Left lung (tissue), 10 donors: Measurements from ENCODE around the gene ANKRD66. TPM values are rescaled to one million over a fixed set of nuclear protein-coding genes. Genes with fewer than 3 reads are reported as not detected.
"Not testable (repeated sequence)": the region's sequence is repeated elsewhere in the genome, so short reads cannot be mapped to it uniquely, and the experiment has no call there.

ENCODE experiments used
- ATAC-seq: fragments of 200-7000 bp; cut with Tn5 transposase; one replicate; pipeline ENCODE4 v1.9.1; 2020; ENCODE audit warnings: moderate library complexity
- DNase-seq, 4 donors: peaks; one replicate each; pipeline ENCODE4 v3.0.0-alpha.2; 2013 to 2020
- H3K27ac ChIP-seq, 2 donors: fragments of 200-600 bp; sonication (generic) in 1 of 2; one replicate each; pipeline versions ENCODE4 v1.5.0 to v1.8.0; 2020 to 2021
- H3K27me3 ChIP-seq, 2 donors: fragments of 200-600 bp; sonication (generic) in 1 of 2; one replicate each; pipeline versions ENCODE4 v1.5.0 to v1.8.0; 2020 to 2021
- H3K36me3 ChIP-seq, 2 donors: fragments of 200-600 bp; sonication (generic) in 1 of 2; one replicate each; pipeline versions ENCODE4 v1.5.0 to v1.8.0; 2020 to 2021
- H3K4me1 ChIP-seq, 2 donors: fragments of 200-600 bp; one replicate each; pipeline ENCODE4 v1.8.0; 2021
- H3K4me3 ChIP-seq, 2 donors: fragments of 200-600 bp; sonication (generic) in 1 of 2; one replicate each; pipeline versions ENCODE4 v1.5.0 to v1.8.0; 2020 to 2021; ENCODE audit warnings: mild to moderate bottlenecking in 1 of 2
- H3K9me3 ChIP-seq, 2 donors: fragments of 200-600 bp; sonication (generic) in 1 of 2; one replicate each; pipeline versions ENCODE4 v1.5.0 to v1.8.0; 2020 to 2021
- intact Hi-C, 2 donors: fragments of 100-400 bp; cut with DNase I; formaldehyde crosslinking; loops; one replicate each; pipeline versions ENCODE4 v1.11.2 to v1.14.2; 2022
- polyA plus RNA-seq, 6 donors: library from polyadenylated mRNA; unstranded; fragments of 120-200 nt; gene quantifications; one replicate each; pipeline ENCODE4 v1.2.1, GENCODE V29; 2013; ENCODE audit not compliant: insufficient read length in 6 of 6
- total RNA-seq, 2 donors: library from RNA; stranded (reverse); fragmentation: NEBNext Ultra II Directional; extraction: Animal tissue kit (Norgen Biotek cat#: 25700); gene quantifications; one replicate each; pipeline ENCODE4 v1.2.1, GENCODE V29; 2021
- TF ChIP-seq, protein P1 (sequence below), 2 donors: fragments of 200-600 bp; sonication (generic) in 1 of 2; IDR thresholded peaks; one replicate each; pipeline versions ENCODE4 v1.5.0 to v1.8.0; 2021; ENCODE audit warnings: antibody characterized with exemption in 2 of 2
- donor health status: DM: no; HTN: yes; CAD: no.
- donor health status: DM: no; HTN: no; CAD: no.

Gene ANKRD66
- total and polyA plus RNA-seq, 8 donors = 0.36 to 2.9 (median 2.4) TPM; not detected in 1

DNA sequence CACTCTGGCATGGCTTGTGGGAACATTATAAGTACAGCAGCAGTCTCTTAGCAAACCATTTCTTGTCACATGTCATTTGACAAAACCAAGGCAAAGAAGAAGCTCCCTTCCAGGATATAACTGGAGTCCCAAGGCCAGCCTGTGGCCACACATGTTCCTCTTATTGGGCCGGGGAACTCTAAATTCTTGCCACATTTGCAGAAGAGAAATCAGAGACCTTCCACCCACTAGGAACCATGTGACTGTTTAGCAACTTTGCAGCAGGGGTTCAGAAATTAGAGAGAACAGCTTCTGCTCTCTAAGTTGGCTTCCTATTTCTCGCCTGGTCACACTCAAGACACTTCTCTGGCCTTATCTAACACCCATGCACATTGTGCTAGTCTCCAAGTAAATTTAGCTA, 26.0 kb downstream of the ANKRD66 start:
- Histone ChIP-seq H3K36me3 (no peaks in the 10 kb centered on the region), H3K9me3 (no peaks in the 10 kb centered on the region), H3K4me1 (peaks cover 0 to 36% of the 10 kb centered on the region in 2 donors), H3K27ac (peak overlapping the region; percentile 74 to 84), H3K4me3 (no peak overlapping the region), H3K27me3 (no peaks in the 10 kb centered on the region)
- ATAC-seq = peak; percentile 57
- DNase-seq = peak in 2 of 4 donors; percentile 7 to 77
- intact Hi-C loops = no loop called here
- TF ChIP-seq, protein P1, sequence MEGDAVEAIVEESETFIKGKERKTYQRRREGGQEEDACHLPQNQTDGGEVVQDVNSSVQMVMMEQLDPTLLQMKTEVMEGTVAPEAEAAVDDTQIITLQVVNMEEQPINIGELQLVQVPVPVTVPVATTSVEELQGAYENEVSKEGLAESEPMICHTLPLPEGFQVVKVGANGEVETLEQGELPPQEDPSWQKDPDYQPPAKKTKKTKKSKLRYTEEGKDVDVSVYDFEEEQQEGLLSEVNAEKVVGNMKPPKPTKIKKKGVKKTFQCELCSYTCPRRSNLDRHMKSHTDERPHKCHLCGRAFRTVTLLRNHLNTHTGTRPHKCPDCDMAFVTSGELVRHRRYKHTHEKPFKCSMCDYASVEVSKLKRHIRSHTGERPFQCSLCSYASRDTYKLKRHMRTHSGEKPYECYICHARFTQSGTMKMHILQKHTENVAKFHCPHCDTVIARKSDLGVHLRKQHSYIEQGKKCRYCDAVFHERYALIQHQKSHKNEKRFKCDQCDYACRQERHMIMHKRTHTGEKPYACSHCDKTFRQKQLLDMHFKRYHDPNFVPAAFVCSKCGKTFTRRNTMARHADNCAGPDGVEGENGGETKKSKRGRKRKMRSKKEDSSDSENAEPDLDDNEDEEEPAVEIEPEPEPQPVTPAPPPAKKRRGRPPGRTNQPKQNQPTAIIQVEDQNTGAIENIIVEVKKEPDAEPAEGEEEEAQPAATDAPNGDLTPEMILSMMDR (IDR thresholded peaks at IDR 0.05) = no peak

DNA sequence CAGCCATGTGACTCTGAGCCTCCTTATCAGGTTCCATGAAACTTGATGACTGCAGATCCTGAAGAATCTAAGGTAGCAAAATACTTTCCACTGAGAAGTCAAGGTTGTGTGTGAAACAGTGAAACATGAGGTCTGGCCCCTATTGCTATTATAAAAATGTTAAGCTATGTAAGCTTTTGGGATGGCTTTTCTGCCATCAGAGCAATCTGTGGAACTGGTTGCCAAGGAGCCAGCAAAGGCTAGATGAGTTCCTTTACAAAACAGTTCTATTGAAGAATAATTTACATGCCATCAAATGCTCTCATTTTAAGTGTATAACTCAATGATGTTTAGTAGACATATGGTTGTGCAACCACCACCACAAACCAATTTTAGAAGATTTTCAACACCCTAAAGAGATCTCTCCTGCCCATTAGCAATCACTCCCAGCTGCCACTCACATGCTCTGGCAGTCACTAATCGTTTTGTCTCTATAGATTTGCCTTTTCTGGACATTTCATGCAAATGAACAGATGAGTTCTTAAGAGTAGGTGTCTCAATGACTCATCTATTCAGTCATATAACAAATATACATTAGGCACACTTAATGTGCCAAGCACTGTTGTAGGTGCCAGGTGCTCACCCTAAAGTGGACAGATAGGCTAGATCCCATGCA, 26.6 kb downstream of the ANKRD66 start:
- TF ChIP-seq, protein P1 (IDR thresholded peaks at IDR 0.05) = no peak

DNA sequence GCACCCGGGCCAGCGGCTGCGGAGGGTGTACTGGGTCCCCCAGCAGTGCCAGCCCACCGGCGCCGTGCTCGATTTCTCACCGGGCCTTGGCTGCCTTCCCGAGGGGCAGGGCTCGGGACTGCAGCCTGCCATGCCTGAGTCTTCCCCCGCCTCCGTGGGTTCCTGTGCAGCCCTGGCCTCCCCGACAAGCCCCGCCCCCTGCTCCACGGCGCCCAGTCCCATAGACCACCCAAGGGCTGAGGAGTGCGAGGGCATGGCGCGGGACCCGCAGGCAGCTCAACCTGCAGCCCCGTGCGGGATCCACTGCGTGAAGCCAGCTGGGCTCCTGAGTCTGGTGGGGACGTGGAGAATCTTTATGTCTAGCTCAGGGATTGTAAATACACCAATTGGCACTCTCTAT, 28.0 kb downstream of the ANKRD66 start:
- H3K36me3 ChIP-seq, ATAC-seq, H3K27ac ChIP-seq, H3K9me3 ChIP-seq, H3K4me3 ChIP-seq, intact Hi-C loops, H3K27me3 ChIP-seq: not testable (repeated sequence)
- H3K4me1 ChIP-seq = peaks cover 0 to 36% of the 10 kb centered on the region in 2 donors
- DNase-seq = peak in 1 of 4 donors; percentile 61

More for the DNA sequence above, 26.6 kb downstream of the ANKRD66 start:
- H3K4me1 ChIP-seq = peaks cover 0 to 36% of the 10 kb centered on the region in 2 donors
- H3K36me3 ChIP-seq = no peaks in the 10 kb centered on the region
- no peaks in the 10 kb centered on the region for H3K27me3 ChIP-seq
- peak overlapping the region; percentile 57 to 84 for H3K27ac ChIP-seq
- intact Hi-C loops = no loop called here
- H3K9me3 ChIP-seq = no peaks in the 10 kb centered on the region
- DNase-seq = no peak
- no peak overlapping the region for H3K4me3 ChIP-seq
- ATAC-seq = peak; percentile 19

DNA sequence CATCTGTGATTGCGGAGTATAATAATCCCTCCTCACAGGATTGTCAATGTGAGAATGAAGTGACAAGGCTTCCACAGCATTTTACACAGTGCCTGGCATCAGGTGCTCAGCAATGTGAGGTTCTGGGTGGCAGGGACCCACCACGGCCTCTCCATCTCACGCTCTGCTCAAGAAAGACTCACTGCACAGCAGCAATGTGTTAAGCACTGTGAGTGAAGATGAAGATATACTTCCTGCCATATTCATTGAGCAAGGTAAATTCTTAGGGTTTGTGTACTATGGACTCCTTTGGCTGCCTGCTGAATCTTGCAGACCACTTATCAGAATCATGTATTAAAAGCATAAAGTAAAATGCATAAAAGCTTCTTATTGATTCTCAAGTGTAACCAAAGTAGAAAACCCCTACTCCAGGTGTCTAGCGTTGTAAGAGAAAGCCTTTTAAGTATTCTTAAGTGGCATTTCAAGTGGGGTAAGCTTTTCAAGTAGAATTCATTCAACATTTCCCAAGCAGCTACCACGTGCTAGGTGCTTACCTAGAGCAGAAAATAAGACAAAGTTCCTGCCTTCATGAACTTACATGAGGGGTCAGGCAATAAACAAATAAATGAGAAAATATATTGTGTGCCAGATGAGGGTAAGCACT, 29.5 kb downstream of the ANKRD66 start:
- Histone ChIP-seq H3K9me3 (no peaks in the 10 kb centered on the region), H3K27ac (no peak overlapping the region), H3K27me3 (no peaks in the 10 kb centered on the region), H3K4me1 (peaks cover 0 to 38% of the 10 kb centered on the region in 2 donors), H3K4me3 (no peak overlapping the region), H3K36me3 (no peaks in the 10 kb centered on the region)
- intact Hi-C loops = no loop called here
- peak in 1 of 4 donors; percentile 55 for DNase-seq
- ATAC-seq = peak; percentile 65
- TF ChIP-seq, protein P1 (IDR thresholded peaks at IDR 0.05) = no peak

DNA sequence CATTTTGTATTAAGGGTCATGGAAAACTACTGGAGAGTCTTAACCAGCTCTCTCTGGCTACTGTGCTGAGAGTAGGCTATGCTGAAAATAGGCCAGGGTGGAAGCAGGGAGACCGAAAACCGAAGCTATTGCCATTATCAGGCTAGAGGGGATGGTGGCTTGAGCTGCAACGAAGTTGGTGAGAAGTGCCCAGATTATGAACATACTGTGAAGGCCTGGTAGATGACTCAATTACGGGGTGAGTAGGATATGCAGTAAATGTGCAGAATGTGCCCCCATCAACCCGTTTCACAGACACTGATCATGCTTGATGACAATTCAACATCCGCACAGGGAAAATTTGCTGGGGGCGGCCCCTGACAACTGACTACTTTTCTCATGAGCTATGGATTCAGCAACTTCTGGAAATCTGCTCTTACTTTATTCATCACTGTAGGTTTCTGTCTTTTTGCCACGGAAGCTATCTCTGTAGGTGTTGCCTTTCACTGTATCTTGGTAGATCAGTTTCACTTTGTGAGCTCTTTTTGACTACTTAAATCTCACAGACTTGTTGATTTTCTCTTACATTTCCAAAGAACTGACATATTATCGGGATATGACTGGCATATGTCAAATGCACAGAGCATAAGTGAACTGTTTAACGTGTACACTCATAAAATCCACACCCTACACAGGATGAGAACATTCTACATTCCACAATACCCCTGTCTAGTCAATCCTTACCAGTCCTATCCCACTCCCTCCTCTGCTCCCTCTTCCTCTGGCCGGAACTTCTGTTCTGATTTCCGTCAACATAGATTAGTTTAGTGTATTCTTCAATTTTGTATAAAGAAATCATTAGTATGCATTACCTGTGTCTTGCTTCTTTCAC, 31.0 kb downstream of the ANKRD66 start:
- no peak for DNase-seq
- H3K27me3 ChIP-seq = no peaks in the 10 kb centered on the region
- H3K4me3 ChIP-seq = no peak overlapping the region
- H3K4me1 ChIP-seq = peaks cover 0 to 25% of the 10 kb centered on the region in 2 donors
- intact Hi-C loops = no loop called here
- ATAC-seq = no peak
- TF ChIP-seq, protein P1 (IDR thresholded peaks at IDR 0.05) = no peak
- H3K36me3 ChIP-seq = no peaks in the 10 kb centered on the region
- H3K9me3 ChIP-seq = no peaks in the 10 kb centered on the region
- no peak overlapping the region for H3K27ac ChIP-seq
